Neural cell (in vitro differentiated cells): Measurements from ENCODE around the gene PTPRT. TPM values are rescaled to one million over a fixed set of nuclear protein-coding genes. Genes with fewer than 3 reads are reported as not detected.

Experiments
- H2AFZ ChIP-seq: fragments of 200-600, 300-800 bp; sonication (generic), shearing (Covaris generic); 2 replicates; pipeline ENCODE4 v1.6.0; 2014; ENCODE audit warnings: low read depth, mild to moderate bottlenecking, antibody characterized with exemption, low read length, moderate library complexity
- H3F3A ChIP-seq: fragments of 200-600 bp; shearing (Covaris generic); 2 replicates; pipeline ENCODE4 v1.6.1; 2016; ENCODE audit warnings: mild to moderate bottlenecking, moderate library complexity, mixed read lengths, antibody characterized with exemption, low read length; ENCODE audit not compliant: insufficient read depth, poor library complexity, severe bottlenecking
- H3K27ac ChIP-seq: fragments of 200-600, 300-800 bp; sonication (generic), shearing (Covaris generic); 2 replicates; pipeline ENCODE4 v1.5.1; 2014; ENCODE audit warnings: mild to moderate bottlenecking, low read length, moderate library complexity
- H3K27me3 ChIP-seq: fragments of 300-800, 200-600 bp; sonication (generic), shearing (Covaris generic); 2 replicates; pipeline ENCODE4 v1.6.0; 2014; ENCODE audit warnings: mild to moderate bottlenecking, low read depth, low read length, moderate library complexity; ENCODE audit not compliant: insufficient read depth
- H3K36me3 ChIP-seq: fragments of 300-800, 200-600 bp; sonication (generic), shearing (Covaris generic); 2 replicates; pipeline ENCODE4 v1.5.1; 2014; ENCODE audit warnings: mild to moderate bottlenecking, antibody characterized with exemption, low read length, moderate library complexity; ENCODE audit not compliant: insufficient read depth
- H3K4me2 ChIP-seq: fragments of 300-800, 200-600 bp; sonication (generic), shearing (Covaris generic); 2 replicates; pipeline ENCODE4 v1.6.0; 2014; ENCODE audit warnings: mild to moderate bottlenecking, low read length
- H3K4me3 ChIP-seq: fragments of 300-800, 200-600 bp; sonication (generic), shearing (Covaris generic); 2 replicates; pipeline ENCODE4 v1.5.1; 2014; ENCODE audit warnings: mild to moderate bottlenecking, low read length, moderate library complexity
- H3K79me2 ChIP-seq: fragments of 200-600 bp; shearing (Covaris generic); replicated peaks from 2 replicates; pipeline ENCODE4 v1.6.0; 2014; ENCODE audit warnings: mild to moderate bottlenecking, low read length, moderate library complexity; ENCODE audit not compliant: insufficient read depth
- H3K9ac ChIP-seq: fragments of 300-800, 200-600 bp; sonication (generic), shearing (Covaris generic); 2 replicates; pipeline ENCODE4 v1.6.1; 2016; ENCODE audit warnings: mild to moderate bottlenecking, low read length, mixed read lengths
- H3K9me2 ChIP-seq: fragments of 200-600 bp; shearing (Covaris generic); 2 replicates; pipeline ENCODE4 v1.6.1; 2016; ENCODE audit warnings: mild to moderate bottlenecking, low read length, mixed read lengths; ENCODE audit not compliant: insufficient read depth
- H3K9me3 ChIP-seq: fragments of 200-600, 300-800 bp; sonication (generic), shearing (Covaris generic); 2 replicates; pipeline ENCODE4 v1.6.1; 2016; ENCODE audit warnings: mild to moderate bottlenecking, mixed run types, low read length, moderate library complexity, mixed read lengths
- H4K20me1 ChIP-seq: fragments of 200-600 bp; shearing (Covaris generic); 2 replicates; pipeline ENCODE4 v1.6.1; 2016; ENCODE audit warnings: mild to moderate bottlenecking, mixed run types; ENCODE audit not compliant: insufficient read depth
- CTCF ChIP-seq: fragments of 450-650 bp; IDR thresholded peaks from 2 replicates; pipeline ENCODE4 v1.5.1; 2014; ENCODE audit warnings: antibody characterized with exemption, mild to moderate bottlenecking, moderate library complexity; ENCODE audit not compliant: poor library complexity, severe bottlenecking
- EP300 ChIP-seq: fragments of 450-650 bp; conservative IDR thresholded peaks from 2 replicates; pipeline ENCODE4 v1.6.1; 2014; ENCODE audit warnings: antibody characterized with exemption, mild to moderate bottlenecking, moderate library complexity; ENCODE audit not compliant: poor library complexity, severe bottlenecking
- EZH2 ChIP-seq: fragments of 200-600, 300-800 bp; shearing (Covaris generic), sonication (generic); IDR thresholded peaks from 2 replicates; pipeline ENCODE4 v1.6.1; 2014; ENCODE audit warnings: antibody characterized with exemption, low read length, borderline replicate concordance, mild to moderate bottlenecking; ENCODE audit not compliant: insufficient read depth, poor library complexity, severe bottlenecking
- MXI1 ChIP-seq: fragments of 450-650 bp; conservative IDR thresholded peaks from 2 replicates; pipeline ENCODE4 v1.6.1; 2014; ENCODE audit warnings: antibody characterized with exemption, mild to moderate bottlenecking; ENCODE audit not compliant: poor library complexity, severe bottlenecking
- POLR2AphosphoS5 ChIP-seq: IDR thresholded peaks from 2 replicates; pipeline ENCODE4 v1.6.1; 2012
- RAD21 ChIP-seq: fragments of 450-650 bp; conservative IDR thresholded peaks from 2 replicates; pipeline ENCODE4 v1.6.1; 2014; ENCODE audit warnings: antibody characterized with exemption, mild to moderate bottlenecking, moderate library complexity
- REST ChIP-seq: IDR thresholded peaks from 2 replicates; pipeline ENCODE4 v1.6.1; 2012; ENCODE audit warnings: borderline replicate concordance
- SMC3 ChIP-seq: fragments of 450-650 bp; conservative IDR thresholded peaks from 2 replicates; pipeline ENCODE4 v1.6.1; 2014; ENCODE audit warnings: antibody characterized with exemption, mild to moderate bottlenecking, moderate library complexity; ENCODE audit not compliant: poor library complexity
- polyA plus RNA-seq: library from polyadenylated mRNA; depleted of rRNA; stranded (reverse); fragments of >200 nt; gene quantifications from 2 replicates; pipeline ENCODE4 v1.2.3, GENCODE V29; 2014

The PTPRT gene
- polyA plus RNA-seq, 1 donor from 2014 or later = 9.2 TPM

GRCh38 chr20:42083280-42083679, 1106.4 kb downstream of the PTPRT start:
- H3K9ac ChIP-seq = no peak overlapping the region
- H3K36me3 ChIP-seq = no peaks in the 10 kb centered on the region
- no peak overlapping the region for H3K4me3 ChIP-seq
- no peaks in the 10 kb centered on the region for H3K9me2 ChIP-seq
- TF ChIP-seq POLR2AphosphoS5 (no peak), EP300 (no peak), EZH2 (no peak), CTCF (no peak), REST (no peak), SMC3 (no peak)
- no peak overlapping the region for H3K27ac ChIP-seq
- no peaks in the 10 kb centered on the region for H3F3A ChIP-seq
- no peaks in the 10 kb centered on the region for H4K20me1 ChIP-seq
- H3K4me2 ChIP-seq = no peak overlapping the region
- no peaks in the 10 kb centered on the region for H3K9me3 ChIP-seq
- no peaks in the 10 kb centered on the region for H3K79me2 ChIP-seq
- no peak overlapping the region for H2AFZ ChIP-seq
- no peaks in the 10 kb centered on the region for H3K27me3 ChIP-seq

GRCh38 chr20:42082611-42083010, 1107.1 kb downstream of the PTPRT start:
- Histone ChIP-seq H3K4me3 (no peak overlapping the region), H3K79me2 (no peaks in the 10 kb centered on the region), H3K9ac (no peak overlapping the region), H3K36me3 (no peaks in the 10 kb centered on the region), H4K20me1 (no peaks in the 10 kb centered on the region), H2AFZ (no peak overlapping the region), H3F3A (no peaks in the 10 kb centered on the region), H3K9me3 (no peaks in the 10 kb centered on the region), H3K27me3 (no peaks in the 10 kb centered on the region), H3K9me2 (no peaks in the 10 kb centered on the region), H3K4me2 (no peak overlapping the region), H3K27ac (no peak overlapping the region)
- TF ChIP-seq MXI1 (no peak), RAD21 (no peak), SMC3 (no peak), REST (no peak), POLR2AphosphoS5 (no peak), EZH2 (no peak)
